ENCODE measurements around the gene TBC1D32. TPM values are rescaled to one million over a fixed set of nuclear protein-coding genes. Genes with fewer than 3 reads are reported as not detected.
"Not testable (repeated sequence)": the region's sequence is repeated elsewhere in the genome, so short reads cannot be mapped to it uniquely, and the experiment has no call there.

The TBC1D32 gene
- 10 to 100 TPM in 1 of 12 donors, 1 to 10 TPM in 10, not detected in 1; 3.9 to 15.9 (median 7.2) TPM for polyA plus RNA-seq (ENCODE audit: insufficient read length in 12 of 12)
- long read RNA-seq, donor 1, full-length matches to known transcripts: 1 of 1 reads
- long read RNA-seq, donor 1, partial matches to known transcripts: 0 of 1 reads
- long read RNA-seq, donor 1, other reads (novel, unspliced or antisense): 0 of 1 reads
- long read RNA-seq, donor 2, full-length matches to known transcripts: 1 of 1 reads
- long read RNA-seq, donor 2, partial matches to known transcripts: 0 of 1 reads
- long read RNA-seq, donor 2, other reads (novel, unspliced or antisense): 0 of 1 reads
- long read RNA-seq, donor 3: 0 reads
- long read RNA-seq, donor 4: 0 reads
- long read RNA-seq, donor 5, full-length matches to known transcripts: 1 of 1 reads
- long read RNA-seq, donor 5, partial matches to known transcripts: 0 of 1 reads
- long read RNA-seq, donor 5, other reads (novel, unspliced or antisense): 0 of 1 reads
- long read RNA-seq, donor 6: 0 reads
- long read RNA-seq, donor 7: 0 reads
- long read RNA-seq, donor 8: 0 reads
- long read RNA-seq, donor 9: 0 reads
- long read RNA-seq, donor 10: 0 reads
- long read RNA-seq, donor 11, partial matches to known transcripts: 0 of 1 reads
- long read RNA-seq, donor 11, other reads (novel, unspliced or antisense): 0 of 1 reads

- DNase-seq: peak; percentile 97
These were observed at the start of gene TBC1D32 for GRCh38 chr6:121334299-121335086. Gene TBC1D32, minus strand, starts transcription at chr6:121334480. Its CDS starts 50 bp downstream, at chr6:121334430.

GRCh38 chr6:121383478-121383877 is 49.2 kb upstream of the TBC1D32 start:
- DNase-seq: no peak

GRCh38 chr6:121382467-121383121 is 48.3 kb upstream of the TBC1D32 start:
- peak; percentile 27 for DNase-seq

- DNase-seq: no peak
These were observed 42.1 kb upstream of the TBC1D32 start for GRCh38 chr6:121376411-121376810.

- DNase-seq: not testable (repeated sequence)
These were observed 39.9 kb upstream of the TBC1D32 start for GRCh38 chr6:121374219-121374618.

GRCh38 chr6:121365536-121366521 is 31.5 kb upstream of the TBC1D32 start:
- DNase-seq: no peak

- no peak for DNase-seq
These were observed 22.3 kb upstream of the TBC1D32 start for GRCh38 chr6:121356575-121356974.

- no peak for DNase-seq
These were observed 20.5 kb upstream of the TBC1D32 start for GRCh38 chr6:121354764-121355163.

- DNase-seq: no peak
These were observed 18.7 kb upstream of the TBC1D32 start for GRCh38 chr6:121352941-121353340.

- no peak for DNase-seq
These were observed 17.6 kb upstream of the TBC1D32 start for GRCh38 chr6:121351916-121352315.

GRCh38 chr6:121349596-121349995 is 15.3 kb upstream of the TBC1D32 start:
- no peak for DNase-seq

GRCh38 chr6:121347484-121347883 is 13.2 kb upstream of the TBC1D32 start:
- no peak for DNase-seq

- no peak for DNase-seq
These were observed 10.3 kb upstream of the TBC1D32 start for GRCh38 chr6:121344539-121344938.

GRCh38 chr6:121339639-121340226 is 5.5 kb upstream of the TBC1D32 start:
- no peak for DNase-seq

GRCh38 chr6:121338956-121339355 is 4.7 kb upstream of the TBC1D32 start:
- DNase-seq: peak; percentile 30

GRCh38 chr6:121338366-121338765 is 4.1 kb upstream of the TBC1D32 start:
- peak; percentile 27 for DNase-seq

- no peak for DNase-seq
These were observed 1.1 kb upstream of the TBC1D32 start for GRCh38 chr6:121335087-121336008.

- not testable (repeated sequence) for DNase-seq
These were observed 586 bp downstream of the TBC1D32 start for GRCh38 chr6:121333694-121334093.

GRCh38 chr6:121333196-121333595 is 1.1 kb downstream of the TBC1D32 start:
- no peak for DNase-seq
